Testis (tissue), 3 donors: ENCODE measurements around the gene CTTNBP2. TPM values are rescaled to one million over a fixed set of nuclear protein-coding genes. Genes with fewer than 3 reads are reported as not detected.
A peak's percentile ranks its signal among the peaks of the same experiment; 100 is the strongest.

Experiments used
- DNase-seq: peaks from one replicate; pipeline ENCODE4 v3.0.0-alpha.2; 2019
- H3K27ac ChIP-seq, 2 donors: fragments of 200-600 bp; sonication (generic); one replicate each; pipeline ENCODE4 v1.5.1; 2019
- H3K27me3 ChIP-seq: fragments of 200-600 bp; sonication (generic); one replicate; pipeline ENCODE4 v1.5.1; 2019
- H3K36me3 ChIP-seq: fragments of 200-600 bp; sonication (generic); one replicate; pipeline ENCODE4 v1.5.1; 2017; ENCODE audit warnings: low read depth; ENCODE audit errors: missing control alignments
- H3K4me1 ChIP-seq: fragments of 200-600 bp; sonication (generic); one replicate; pipeline ENCODE4 v1.5.1; 2019
- H3K4me3 ChIP-seq, 2 donors: fragments of 200-600 bp; sonication (generic); one replicate each; pipeline ENCODE4 v1.5.1; 2017 to 2019
- H3K9me3 ChIP-seq: fragments of 200-600 bp; sonication (generic); one replicate; pipeline ENCODE4 v1.5.1; 2017
- POLR2A ChIP-seq: fragments of 450-650 bp; IDR thresholded peaks from one replicate; pipeline ENCODE4 v1.6.1; 2017; ENCODE audit warnings: antibody characterized with exemption, mild to moderate bottlenecking, moderate library complexity
- WGBS, 2 donors: methylation state at CpG; one replicate each; pipeline ENCODE4 v1.1.5; 2018; 5-methylcytosine and 5-hydroxymethylcytosine counted together
- intact Hi-C: fragments of 100-400 bp; cut with DNase I; formaldehyde crosslinking; loops from one replicate; pipeline ENCODE4 v1.15.1; 2023; ENCODE audit warnings: low total_unique reads
- polyA plus RNA-seq: library from polyadenylated mRNA; stranded (reverse); fragments of 350-450 nt; fragmentation: Illumina TruSeq; extraction: RNeasy Lipid Tissue Mini Kit (QIAGEN cat#74804); gene quantifications from one replicate; pipeline ENCODE4 v1.2.3, GENCODE V29; 2014; ENCODE audit warnings: low read depth, low replicate concordance; ENCODE audit not compliant: insufficient read depth
- total RNA-seq, 2 donors: library from RNA; depleted of rRNA; stranded (reverse); fragments of >200 nt; gene quantifications; one replicate each; pipeline ENCODE4 v1.2.3, GENCODE V29; 2016
- TF ChIP-seq, protein P1 (sequence below), 3 experiments: fragments of 450-650 bp in 2 of 3; fragments of 200-600 bp in 1 of 3; sonication (generic) in 1 of 3; IDR thresholded peaks; one replicate each; pipeline ENCODE4 v1.5.1; 2016 to 2019; ENCODE audit warnings: antibody characterized with exemption in 3 of 3, mild to moderate bottlenecking in 2 of 3, moderate library complexity in 1 of 3

CTTNBP2 gene
- total and polyA plus RNA-seq, 3 donors from 2014 or later, result 2.7 to 4.3 (median 3.4) TPM

- no peak overlapping the region for H3K27ac ChIP-seq
- H3K9me3 ChIP-seq, result no peaks in the 10 kb centered on the region
- no peaks in the 10 kb centered on the region for H3K27me3 ChIP-seq
- no peak for DNase-seq
- TF ChIP-seq, protein P1, sequence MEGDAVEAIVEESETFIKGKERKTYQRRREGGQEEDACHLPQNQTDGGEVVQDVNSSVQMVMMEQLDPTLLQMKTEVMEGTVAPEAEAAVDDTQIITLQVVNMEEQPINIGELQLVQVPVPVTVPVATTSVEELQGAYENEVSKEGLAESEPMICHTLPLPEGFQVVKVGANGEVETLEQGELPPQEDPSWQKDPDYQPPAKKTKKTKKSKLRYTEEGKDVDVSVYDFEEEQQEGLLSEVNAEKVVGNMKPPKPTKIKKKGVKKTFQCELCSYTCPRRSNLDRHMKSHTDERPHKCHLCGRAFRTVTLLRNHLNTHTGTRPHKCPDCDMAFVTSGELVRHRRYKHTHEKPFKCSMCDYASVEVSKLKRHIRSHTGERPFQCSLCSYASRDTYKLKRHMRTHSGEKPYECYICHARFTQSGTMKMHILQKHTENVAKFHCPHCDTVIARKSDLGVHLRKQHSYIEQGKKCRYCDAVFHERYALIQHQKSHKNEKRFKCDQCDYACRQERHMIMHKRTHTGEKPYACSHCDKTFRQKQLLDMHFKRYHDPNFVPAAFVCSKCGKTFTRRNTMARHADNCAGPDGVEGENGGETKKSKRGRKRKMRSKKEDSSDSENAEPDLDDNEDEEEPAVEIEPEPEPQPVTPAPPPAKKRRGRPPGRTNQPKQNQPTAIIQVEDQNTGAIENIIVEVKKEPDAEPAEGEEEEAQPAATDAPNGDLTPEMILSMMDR (IDR thresholded peaks at IDR 0.05), result no peak
- TF ChIP-seq POLR2A, result no peak
- intact Hi-C loops, result no loop called here
- H3K4me3 ChIP-seq, result no peak overlapping the region
- no peaks in the 10 kb centered on the region for H3K36me3 ChIP-seq
- 81 to 92% methylated on average over 5 of the region's 5 CpGs for WGBS, 2 donors
- no peaks in the 10 kb centered on the region for H3K4me1 ChIP-seq
Measured at GRCh38 chr7:117756586-117757085, 116.6 kb downstream of the CTTNBP2 start.

DNA sequence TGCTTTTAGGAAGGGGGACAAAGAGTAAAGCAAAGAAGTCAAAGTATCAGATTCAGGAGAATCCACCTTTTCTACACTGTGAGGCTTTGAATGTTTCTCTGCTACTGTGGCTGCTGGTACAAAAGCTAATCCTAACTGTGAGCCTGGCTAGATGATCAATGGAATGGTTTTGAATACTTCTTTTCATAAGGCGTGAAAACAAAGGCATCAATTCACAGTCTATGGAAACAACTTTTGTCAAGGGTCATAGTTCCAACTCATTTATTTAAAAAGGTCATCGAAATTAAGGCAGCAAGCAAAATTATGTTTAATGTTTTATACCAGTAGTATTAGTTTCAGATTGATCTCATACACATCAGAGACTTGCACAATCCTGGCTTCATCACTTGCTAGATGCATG is 118.1 kb downstream of the CTTNBP2 start:
- no peak for DNase-seq
- TF ChIP-seq, protein P1 (IDR thresholded peaks at IDR 0.05), result no peak
- TF ChIP-seq POLR2A, result no peak
- WGBS, 2 donors, result 86 to 92% methylated on average over 2 of the region's 2 CpGs
- H3K27ac ChIP-seq, result no peak overlapping the region
- no peaks in the 10 kb centered on the region for H3K36me3 ChIP-seq
- no peak overlapping the region for H3K4me3 ChIP-seq
- H3K4me1 ChIP-seq, result no peaks in the 10 kb centered on the region
- no peaks in the 10 kb centered on the region for H3K27me3 ChIP-seq
- intact Hi-C loops, result no loop called here
- H3K9me3 ChIP-seq, result no peaks in the 10 kb centered on the region

DNA sequence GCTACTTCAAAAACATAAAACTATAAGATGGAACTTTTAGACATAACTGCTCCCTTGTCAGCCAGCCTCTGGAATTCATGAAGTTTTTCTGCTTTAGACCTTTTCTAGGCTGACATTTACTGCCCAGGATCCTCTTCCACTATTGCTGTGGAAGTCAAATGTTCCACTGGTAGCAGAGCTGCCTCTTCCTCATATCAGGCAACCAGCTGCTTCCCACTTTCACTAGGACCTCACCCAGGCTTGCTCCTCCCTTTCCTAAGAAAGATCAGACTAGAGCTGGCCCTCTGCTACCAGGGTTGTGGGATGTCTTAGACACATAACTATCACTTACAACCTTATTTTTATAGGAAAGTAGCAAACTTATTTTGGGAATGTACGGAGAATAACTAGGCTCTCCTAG is 121.5 kb downstream of the CTTNBP2 start:
- Histone ChIP-seq H3K9me3 (no peaks in the 10 kb centered on the region), H3K4me1 (no peaks in the 10 kb centered on the region), H3K36me3 (no peaks in the 10 kb centered on the region), H3K4me3 (no peak overlapping the region), H3K27ac (no peak overlapping the region), H3K27me3 (no peaks in the 10 kb centered on the region)
- 93 to 95% methylated on average over 1 of the region's 1 CpG for WGBS, 2 donors
- no peak for TF ChIP-seq POLR2A
- TF ChIP-seq, protein P1 (IDR thresholded peaks at IDR 0.05), result no peak
- DNase-seq, result no peak
- intact Hi-C loops, result no loop called here

- intact Hi-C loops, result no loop called here
- Histone ChIP-seq H3K36me3 (no peaks in the 10 kb centered on the region), H3K4me3 (no peak overlapping the region), H3K27me3 (no peaks in the 10 kb centered on the region), H3K27ac (no peak overlapping the region), H3K9me3 (no peaks in the 10 kb centered on the region), H3K4me1 (no peaks in the 10 kb centered on the region)
- WGBS, 2 donors, result 63 to 71% methylated on average over 8 of the region's 8 CpGs
- no peak for DNase-seq
- TF ChIP-seq, protein P1 (IDR thresholded peaks at IDR 0.05), result peak in 2 of 3 experiments; percentile 14 to 47
- no peak for TF ChIP-seq POLR2A
Measured at GRCh38 chr7:117750612-117751563, 122.4 kb downstream of the CTTNBP2 start.
